HG02943 (cell line): ENCODE results near the gene TMEM82.
"Not testable (repeated sequence)": the region's sequence is repeated elsewhere in the genome, so short reads cannot be mapped to it uniquely, and the experiment has no call there.

Experiments used
- ATAC-seq: cut with Tn5 transposase; IDR thresholded peaks from one replicate; pipeline ENCODE4 v1.9.1; 2021; ENCODE audit warnings: mild to moderate bottlenecking, low read depth, moderate library complexity; ENCODE audit not compliant: unreplicated experiment

TMEM82 gene

DNA sequence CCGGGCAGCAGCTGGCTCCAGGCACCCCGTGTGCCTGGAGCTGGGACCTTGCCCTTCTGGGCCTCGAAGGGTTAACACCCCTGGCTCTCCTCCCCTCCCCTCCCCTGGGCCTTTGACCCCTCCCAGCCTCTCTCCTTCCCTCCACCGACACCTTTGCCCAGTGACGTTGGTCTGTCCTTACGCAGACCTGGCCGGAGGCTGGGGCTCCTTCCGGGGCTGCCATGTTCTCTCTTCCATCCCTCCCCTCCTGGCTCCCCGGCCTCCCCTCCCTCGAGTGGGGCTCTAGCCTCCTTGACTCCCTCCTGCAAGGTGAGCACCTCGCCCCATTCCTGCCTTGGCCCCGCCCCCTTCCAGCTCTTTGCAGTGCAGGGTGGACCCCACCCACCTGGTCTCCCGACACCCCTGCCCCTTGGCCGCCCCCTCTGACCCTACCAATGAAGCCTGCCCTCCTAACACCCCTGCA lies at the start of gene TMEM82:
TMEM82 (plus strand) TSS at position 161 of the 463 bp plus-strand sequence; CDS start at position 222, 61 bp downstream.
- no peak for ATAC-seq

DNA sequence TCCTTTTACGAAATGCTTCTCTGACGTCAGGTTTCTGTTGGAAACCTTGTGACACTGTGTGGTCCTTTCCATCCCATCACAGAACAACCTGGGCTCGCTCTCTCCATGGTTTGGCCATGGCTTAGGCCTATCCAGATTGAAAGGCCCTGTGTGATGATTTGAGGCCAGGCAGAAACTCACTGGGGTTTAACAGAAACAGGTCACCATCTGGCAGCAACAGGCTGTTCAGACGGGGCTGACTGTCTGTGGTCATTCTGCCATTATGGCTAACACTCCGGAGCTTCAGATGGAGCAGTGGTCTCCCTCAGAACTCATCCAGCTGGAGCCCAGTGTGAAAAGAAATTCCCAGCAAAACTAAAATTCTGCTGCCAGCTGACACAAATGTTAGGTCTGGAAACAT lies 48.9 kb upstream of the TMEM82 start:
- no peak for ATAC-seq

DNA sequence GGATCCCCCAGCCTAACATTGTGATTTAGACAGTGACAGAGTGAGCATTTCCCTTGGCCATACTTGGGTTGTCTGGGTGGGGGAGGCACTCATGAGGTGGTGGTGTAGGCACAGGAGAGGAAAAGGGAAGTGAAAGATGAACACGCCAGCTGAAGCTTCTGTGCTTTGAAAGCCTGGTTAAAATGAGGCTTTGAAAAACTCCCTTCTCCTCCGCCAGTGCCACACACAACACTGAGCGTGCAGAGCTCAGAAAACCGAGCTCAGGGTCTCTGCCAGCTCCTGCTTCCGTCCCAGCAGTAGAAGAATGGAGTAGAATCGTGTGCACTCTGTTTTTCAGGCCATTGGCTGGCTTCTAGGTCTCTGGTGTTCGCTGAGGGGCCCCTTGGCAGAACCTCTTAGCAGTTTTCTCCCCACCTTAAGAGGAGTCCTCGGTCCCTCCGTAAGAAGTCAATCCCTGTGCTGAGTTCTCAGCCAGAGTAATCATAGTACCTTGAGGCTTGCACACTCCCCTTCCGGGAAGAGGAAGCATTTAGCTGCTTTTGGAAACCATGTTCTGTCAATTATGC lies 45.3 kb upstream of the TMEM82 start:
- ATAC-seq: peak; percentile 88

DNA sequence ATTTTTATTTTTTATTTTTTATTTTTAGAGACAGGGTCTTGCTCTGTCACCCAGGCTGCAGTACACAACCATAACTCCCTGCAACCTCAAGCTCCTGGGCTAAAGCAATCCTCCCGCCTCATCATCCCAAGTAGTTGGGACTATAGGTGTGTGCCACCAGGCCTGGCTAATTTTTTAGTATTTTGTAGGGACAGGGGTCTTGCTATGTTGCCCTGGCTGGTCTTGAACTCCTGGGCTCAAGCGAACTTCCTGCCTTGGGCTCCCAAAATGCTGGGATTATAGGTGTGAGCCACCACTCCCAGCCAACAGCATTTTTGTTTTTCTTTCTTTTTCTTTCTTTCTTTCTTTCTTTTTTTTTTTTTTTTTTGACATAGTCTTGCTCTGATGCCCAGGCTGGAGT lies 44.1 kb upstream of the TMEM82 start:
- ATAC-seq: no peak

DNA sequence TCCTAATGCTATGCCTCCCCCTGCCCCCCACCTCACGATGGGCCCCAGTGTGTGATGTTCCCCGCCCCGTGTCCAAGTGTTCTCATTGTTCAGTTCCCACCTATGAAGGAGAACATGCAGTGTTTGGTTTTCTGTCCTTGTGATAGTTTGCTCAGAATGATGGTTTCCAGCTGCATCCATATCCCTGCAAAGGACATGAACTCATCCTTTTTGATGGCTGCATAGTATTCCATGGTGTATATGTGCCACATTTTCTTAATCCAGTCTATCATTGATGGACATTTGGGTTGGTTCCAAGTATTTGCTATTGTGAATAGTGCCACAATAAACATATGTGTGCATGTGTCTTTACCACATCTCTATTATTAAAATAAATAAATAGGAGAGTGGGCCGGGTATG lies 43.0 kb upstream of the TMEM82 start:
- ATAC-seq: not testable (repeated sequence)

DNA sequence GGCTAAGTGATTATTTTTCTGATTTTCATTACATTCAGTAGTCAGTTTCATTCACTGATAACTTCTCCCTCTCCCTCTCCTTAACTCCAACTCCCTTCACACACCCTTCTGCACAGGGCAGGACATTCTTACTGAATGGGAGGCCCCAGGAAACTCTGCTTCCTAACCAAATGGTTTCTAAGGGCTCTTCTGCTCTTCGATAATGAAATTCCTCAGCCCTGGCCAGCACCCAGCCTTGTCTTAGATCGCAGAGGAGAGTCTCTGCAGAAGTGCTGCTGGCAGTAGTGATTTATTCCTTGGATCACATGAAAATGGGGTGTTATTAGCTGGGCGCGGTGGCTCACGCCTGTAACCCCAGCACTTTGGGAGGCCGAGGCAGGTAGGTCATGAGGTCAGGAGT lies 41.8 kb upstream of the TMEM82 start:
- no peak for ATAC-seq

DNA sequence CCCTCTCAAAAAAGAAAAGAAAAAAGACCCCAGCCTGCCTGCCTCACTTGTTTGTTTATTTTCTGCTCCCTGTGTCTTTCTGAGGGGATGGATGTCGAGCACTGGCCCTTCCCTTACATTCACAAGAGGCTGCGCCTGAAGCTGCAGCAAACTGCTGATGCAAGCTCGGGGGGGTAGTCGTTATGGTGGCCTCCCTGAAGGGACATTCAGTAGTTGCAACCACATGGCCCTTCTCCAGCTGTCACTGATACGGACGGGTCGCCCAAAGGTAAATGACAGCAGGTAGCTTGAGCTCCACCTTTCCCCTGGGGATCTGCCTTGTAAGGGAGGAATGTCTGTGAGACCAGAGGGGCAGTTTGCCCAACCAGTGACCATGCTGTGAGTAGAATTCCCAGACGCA lies 40.5 kb upstream of the TMEM82 start:
- no peak for ATAC-seq

DNA sequence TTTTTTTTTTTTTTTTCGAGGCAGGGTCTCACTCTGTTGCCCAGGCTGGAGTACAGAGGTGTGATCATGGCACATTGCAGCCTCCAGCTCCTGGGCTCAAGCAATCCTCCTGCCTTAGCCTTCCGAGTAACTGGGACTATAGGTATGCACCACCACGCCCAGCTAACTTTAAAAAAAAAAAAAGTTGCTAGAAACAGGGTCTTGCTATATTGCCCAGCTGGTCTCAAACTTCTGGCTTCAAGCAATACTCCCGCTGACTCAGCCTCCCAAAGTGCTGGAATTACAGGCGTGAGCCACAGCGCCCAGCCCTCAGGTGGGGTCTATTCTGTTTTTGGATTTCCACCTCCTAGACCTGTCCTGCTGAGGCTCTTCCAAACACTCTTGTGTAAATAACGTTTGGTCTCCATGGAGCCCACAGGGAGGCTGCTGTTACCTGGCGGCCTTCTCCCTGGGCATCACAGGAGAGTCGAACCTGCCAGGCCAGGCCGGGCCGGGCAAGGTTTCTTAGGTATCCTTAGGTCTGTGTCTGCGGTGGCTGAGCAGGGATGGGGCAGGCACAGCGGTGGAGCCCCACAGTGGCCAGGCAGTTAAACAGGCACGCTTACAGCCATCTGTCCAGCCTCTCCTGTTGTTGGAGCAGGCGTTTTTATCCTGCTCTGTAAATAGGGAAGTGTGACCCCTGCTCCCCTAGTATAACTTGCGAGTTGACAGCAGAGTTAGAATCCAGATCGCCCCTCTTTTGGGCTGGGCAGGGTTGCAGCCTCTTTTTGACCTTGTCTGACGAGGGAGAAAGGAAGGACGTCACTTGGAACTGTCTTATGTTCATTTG lies 39.4 kb upstream of the TMEM82 start:
- ATAC-seq: no peak

DNA sequence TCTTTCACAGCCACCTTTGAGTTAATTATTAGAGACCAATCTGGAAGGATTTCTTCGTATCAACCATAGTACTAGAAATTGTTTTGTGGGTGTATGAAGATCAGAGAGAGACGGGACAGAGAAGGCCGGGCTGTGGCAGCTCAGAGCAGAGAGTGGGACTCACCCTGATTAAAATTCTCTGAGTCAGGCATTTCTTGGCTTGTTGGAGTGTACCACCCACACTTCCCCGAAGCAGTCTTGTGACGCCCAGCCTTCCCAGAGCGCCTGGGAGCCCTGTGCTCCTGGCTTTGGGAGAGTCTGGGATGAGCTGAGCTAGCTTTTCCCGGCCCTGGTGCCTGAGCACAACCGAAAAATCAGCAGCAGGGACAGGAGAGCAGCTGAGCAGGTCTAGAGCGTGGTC lies 38.7 kb upstream of the TMEM82 start:
- ATAC-seq: no peak

DNA sequence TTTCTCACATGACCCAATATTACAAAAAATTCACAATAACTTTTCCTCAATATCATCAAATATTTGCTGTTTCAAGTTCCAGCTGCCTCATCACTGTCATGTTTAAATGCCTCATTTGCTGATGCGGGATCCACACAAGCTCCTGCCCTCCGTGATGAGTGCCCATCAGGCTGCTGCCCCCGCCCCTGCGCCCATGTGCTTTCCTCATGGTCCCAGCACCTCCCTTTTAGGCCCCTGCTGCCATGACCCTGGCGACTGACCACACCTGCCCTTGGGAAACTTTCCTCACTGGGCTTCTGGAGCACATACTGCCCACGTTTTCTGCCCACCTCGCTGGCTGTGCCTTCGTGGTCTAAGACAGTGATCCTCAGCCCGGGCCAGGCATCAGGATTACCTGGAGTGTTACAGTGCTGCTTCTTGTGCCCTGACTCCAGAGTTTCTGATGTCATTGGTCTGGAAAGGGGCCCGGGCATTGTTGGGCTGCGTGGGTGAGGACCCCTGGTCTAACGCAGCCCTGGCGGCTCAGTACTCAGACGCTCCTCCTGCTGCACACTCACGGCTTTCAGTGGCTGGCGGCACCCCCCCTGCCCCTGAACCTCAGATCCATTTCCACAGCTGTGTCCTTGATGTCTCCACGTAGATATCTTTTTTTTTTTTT lies 37.6 kb upstream of the TMEM82 start:
- ATAC-seq: no peak

DNA sequence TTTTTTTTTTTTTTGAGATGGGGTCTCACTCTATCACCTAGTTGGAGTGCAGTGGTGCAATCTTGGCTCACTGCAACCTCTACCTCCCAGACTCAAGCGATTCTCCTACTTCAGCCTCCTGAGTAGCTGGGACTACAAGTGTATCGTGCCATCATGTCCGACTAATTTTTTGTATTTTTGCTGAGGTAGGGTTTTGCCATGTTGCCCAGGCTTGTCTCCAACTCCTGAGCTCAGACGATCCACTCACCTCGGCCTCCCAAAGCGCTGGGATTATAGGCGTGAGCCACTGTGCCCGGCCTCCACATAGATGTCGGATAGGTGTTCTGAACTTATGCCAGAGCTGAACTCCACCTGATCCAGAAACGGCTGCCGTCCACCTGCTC lies 37.1 kb upstream of the TMEM82 start:
- no peak for ATAC-seq

DNA sequence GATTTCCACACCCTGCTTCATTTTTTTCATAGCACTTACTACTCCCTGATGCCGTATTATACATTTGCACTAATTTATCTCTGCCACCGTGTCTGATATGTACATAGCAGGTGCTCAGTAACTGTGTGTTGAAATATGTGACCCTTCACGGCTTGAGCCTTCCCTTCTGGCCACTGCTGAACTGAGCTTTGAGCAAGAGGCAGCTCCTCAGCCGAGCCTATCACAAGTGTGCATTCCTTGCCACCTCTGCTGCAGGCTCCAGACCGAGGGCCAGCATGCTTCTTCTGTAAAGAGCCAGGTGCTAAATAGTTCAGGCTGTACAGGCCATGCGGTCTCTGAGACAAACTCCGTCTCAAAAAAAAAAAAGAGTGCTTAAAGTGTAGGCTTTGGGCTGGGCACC lies 35.5 kb upstream of the TMEM82 start:
- no peak for ATAC-seq

DNA sequence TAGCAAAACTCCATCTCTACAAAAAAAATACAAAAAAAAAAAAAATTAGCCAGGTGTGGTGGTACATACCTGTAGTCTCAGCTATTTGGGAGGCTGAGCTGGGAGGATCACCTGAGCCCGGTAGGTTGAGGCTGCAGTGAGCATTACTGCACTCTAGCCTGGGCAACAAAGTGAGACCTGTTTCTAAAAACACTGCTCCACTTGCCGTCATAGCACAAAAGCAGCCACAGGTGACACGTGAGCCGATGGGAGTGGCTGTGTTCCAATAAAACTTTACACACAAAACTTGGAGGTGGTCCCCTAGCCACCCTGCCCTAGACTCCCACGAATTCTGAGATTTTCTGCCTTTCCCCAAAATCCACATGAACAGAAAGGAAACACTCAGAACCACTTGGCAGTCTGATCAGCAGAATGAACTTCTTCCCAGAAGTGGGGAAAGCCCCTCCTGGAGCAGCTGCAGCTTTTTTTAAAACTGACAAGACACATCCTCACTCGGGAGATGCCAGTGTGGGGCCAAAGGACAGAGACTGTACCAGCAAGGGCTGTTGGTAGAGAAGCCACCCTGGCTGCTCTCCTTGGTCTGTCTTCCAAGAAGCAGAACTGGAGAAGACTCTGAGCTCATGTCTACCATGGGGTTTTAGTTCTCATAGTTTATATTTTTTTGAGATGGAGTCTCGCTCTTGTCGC lies 34.9 kb upstream of the TMEM82 start:
- no peak for ATAC-seq

DNA sequence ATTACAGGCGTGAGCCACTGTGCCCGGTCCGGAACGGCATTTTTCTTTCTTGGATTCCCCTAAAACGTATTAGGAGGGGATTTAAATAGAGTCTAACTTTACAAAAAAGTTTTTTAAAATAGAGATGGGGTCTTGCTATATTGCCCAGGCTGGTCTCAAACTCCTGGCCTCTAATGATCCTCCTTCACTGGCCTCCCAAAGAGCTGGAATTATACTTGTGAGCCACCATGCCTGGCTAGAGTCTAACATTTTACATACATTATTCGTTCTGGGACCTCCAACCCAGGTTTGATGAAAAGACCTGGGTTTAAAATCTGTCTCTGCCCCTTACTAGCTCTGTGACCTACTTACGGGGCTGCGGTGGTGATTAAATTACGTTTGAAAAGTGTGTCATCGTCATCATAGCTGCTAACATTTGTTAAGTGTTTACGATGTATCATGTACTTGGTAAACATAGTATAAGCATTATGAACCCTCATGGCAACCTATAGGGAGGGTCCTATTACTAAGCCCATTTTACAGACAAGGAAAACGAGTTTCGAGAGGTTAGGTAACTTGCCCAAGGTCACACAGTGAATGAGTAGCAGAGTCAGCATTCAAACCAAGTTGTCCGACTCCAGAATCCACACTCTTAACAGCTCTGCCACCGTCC lies 33.7 kb upstream of the TMEM82 start:
- no peak for ATAC-seq

DNA sequence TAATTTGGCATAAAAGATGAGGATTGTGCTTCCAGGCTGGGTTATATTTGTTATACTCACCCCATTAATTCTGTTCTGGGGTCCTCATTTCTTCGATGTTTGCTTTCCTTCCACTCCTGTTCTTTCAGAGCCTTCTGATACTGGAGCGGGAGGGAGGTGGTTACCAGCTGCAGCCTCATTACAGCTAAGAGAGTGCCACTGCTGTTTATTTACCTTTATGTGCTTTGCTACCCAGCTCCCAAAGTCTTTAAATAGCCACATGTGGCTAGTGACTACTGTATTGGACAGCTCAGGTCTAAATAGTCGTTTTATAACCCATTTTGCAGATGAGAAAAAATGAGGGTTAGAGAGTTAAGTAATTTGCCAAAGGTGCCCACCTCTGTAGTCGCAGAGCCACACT lies 33.1 kb upstream of the TMEM82 start:
- ATAC-seq: no peak

DNA sequence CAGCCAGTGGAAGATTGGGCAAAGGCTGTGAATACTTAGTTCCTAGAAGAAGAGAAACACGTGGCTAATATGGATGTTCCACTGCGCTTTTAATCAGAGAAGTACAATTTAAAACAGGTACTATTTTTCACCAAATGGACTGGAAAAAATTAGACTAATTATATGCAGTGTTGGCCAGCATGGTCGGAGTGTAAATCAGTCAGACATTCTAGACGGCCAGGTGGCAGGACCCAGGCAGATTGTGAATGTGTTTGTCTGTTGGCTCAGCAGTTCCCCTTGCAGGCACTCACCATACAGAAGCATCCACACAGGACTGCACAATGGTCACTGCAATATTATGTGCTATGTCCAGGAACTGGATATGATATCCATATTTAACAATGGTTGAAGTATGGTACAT lies 30.1 kb upstream of the TMEM82 start:
- ATAC-seq: no peak

DNA sequence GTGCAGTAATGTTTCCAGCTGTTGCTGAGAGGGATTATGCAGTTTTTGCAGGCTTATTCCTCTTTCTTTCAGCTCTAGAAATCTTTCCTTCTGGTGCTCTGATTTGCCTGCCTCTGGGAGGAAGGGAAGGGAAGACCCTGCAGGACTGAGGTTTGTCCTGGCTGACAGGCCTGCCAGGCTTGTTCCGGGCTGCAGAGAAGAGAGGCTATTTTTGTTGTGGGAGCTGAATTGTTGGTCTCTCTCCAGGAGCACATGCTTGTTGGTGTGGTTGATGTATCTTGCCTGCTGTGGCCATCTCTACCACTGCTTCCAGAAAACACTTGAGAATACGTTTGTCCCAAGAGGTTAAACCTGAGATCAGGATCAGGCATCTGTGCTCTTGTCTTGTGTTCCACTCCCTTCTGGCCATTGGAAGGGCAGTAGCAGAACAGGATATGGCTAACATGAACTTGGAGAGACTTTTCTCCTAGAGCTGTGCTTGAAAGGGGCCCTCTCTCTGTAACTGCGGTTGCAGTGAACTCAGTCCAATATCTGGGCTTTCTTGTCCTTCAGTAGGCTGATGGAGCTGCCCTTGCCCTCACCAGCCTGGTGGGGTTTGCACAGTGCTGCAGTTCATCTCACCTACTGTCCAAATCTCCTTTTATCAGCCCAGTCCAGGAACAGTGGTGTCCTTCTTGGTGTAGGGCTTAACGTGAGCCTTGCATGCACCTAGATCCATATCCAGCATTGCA lies 27.7 kb upstream of the TMEM82 start:
- no peak for ATAC-seq

DNA sequence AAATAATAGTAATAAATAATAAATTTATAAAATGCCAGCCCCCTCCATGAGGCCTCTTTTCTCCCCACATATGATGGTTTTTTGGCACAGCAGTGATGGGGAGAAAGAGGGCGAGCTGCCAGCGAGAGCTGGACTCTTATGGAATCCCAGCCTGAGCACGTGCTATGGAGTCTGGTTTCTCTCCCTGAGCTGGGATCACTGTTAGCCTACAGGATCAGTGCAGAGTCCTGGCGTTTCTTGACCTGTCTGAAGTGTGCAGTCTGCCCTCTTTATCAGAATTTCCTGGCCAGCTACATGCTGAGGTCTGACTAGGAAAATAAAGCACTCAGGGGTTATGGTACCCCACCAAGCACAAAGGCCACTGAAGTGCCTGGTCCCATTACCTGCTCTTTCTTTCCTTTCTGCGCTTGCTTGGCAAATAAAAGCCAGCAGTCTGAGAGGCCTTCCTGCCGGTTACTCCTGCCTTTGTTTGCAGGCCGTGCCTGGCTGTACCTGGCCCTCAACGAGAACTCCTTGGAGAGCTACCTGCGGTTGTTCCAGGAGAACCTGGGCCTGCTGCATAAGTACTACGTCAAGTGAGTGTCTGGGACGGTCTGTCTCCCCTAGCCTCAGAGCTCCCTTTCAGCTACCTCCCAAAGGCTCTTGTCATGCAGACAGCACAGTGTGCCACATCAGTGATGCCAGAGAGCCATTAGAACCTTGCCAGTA lies 24.7 kb upstream of the TMEM82 start:
- ATAC-seq: no peak

DNA sequence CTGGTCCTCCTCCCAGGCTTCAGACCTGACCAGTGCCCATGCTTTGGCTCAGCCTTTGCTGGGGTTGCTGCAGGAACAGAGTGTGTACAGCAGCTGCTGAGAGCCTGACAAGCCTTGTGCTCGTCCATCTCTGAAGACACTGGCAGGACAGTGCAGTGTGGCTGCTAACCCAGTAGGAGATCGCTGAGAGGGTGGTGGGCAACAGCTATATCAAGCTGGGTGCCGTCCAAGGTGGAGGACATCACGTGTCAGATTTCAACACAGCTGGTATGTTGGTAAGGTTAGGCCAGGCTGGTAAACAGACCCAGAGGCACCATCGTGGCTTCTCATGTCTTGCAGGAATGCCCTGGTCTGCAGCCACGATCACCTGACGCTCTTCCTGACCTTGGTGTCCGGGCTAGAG lies 24.1 kb upstream of the TMEM82 start:
- ATAC-seq: no peak
